ENCODE data around the gene ASXL2. TPM values are rescaled to one million over a fixed set of nuclear protein-coding genes. Genes with fewer than 3 reads are reported as not detected.

Gene ASXL2
- total RNA-seq: 5.5 and 9.7 TPM in 2 replicates

GRCh38 chr2:25878361-25879132 is at the start of gene ASXL2:
Gene ASXL2 (minus strand): TSS chr2:25878487. CDS start chr2:25878222, 265 bp downstream.

Small RNA genes within 50 kb of the gene (small RNA-seq; reads per million reads assigned to genes)
- gene NDUFB4P4 (not detected), gene RF00019 (not detected)

Other genes starting within 250 kb of the ASXL2 start
- gene DTNB, start 204.9 kb downstream of the ASXL2 start, total RNA-seq: 57.7 and 67.6 TPM in 2 replicates
- gene KIF3C, start 104.0 kb upstream of the ASXL2 start, total RNA-seq: 18.1 and 28.8 TPM in 2 replicates
- 92.3 and 145 TPM in 2 replicates for gene RAB10, start 155.6 kb upstream of the ASXL2 start, total RNA-seq